Lung (tissue), 12 donors: ENCODE results near the gene COL6A1. TPM values are rescaled to one million over a fixed set of nuclear protein-coding genes. Genes with fewer than 3 reads are reported as not detected.

Experiments used
- ATAC-seq: fragments of 200-7000 bp; cut with Tn5 transposase; one replicate; pipeline ENCODE4 v1.9.1; 2020; ENCODE audit warnings: moderate number of reproducible peaks; ENCODE audit not compliant: insufficient read depth, low FRiP score
- DNase-seq, 3 donors: peaks; one replicate each; pipeline ENCODE4 v3.0.0-alpha.2; 2013 to 2017
- H3K27ac ChIP-seq, 2 donors: one replicate each; pipeline ENCODE4 v1.5.1; 2013; ENCODE audit warnings: mild to moderate bottlenecking in 2 of 2, moderate library complexity in 2 of 2, control low read depth in 1 of 2, inconsistent platforms in 1 of 2, low read depth in 1 of 2, low read length in 1 of 2
- H3K27me3 ChIP-seq, 3 donors: one replicate each; pipeline ENCODE4 v1.5.1; 2013; ENCODE audit warnings: low read length in 2 of 3; ENCODE audit not compliant: control insufficient read depth in 3 of 3, insufficient read depth in 3 of 3
- H3K36me3 ChIP-seq, 4 donors: one replicate each; pipeline ENCODE4 v1.5.1; 2013; ENCODE audit warnings: low read length in 4 of 4, mild to moderate bottlenecking in 1 of 4, moderate library complexity in 1 of 4; ENCODE audit not compliant: control insufficient read depth in 4 of 4, insufficient read depth in 4 of 4
- H3K4me1 ChIP-seq, 5 donors: one replicate each; pipeline ENCODE4 v1.5.1; 2013; ENCODE audit warnings: low read length in 5 of 5, mild to moderate bottlenecking in 2 of 5, moderate library complexity in 1 of 5; ENCODE audit not compliant: control insufficient read depth in 5 of 5, insufficient read depth in 5 of 5
- H3K4me3 ChIP-seq: one replicate; pipeline ENCODE4 v1.5.1; 2013; ENCODE audit warnings: mild to moderate bottlenecking, control low read depth, moderate library complexity
- H3K9ac ChIP-seq, 2 donors: one replicate each; pipeline ENCODE4 v1.5.1; 2013; ENCODE audit warnings: low read length in 2 of 2, control low read depth in 1 of 2; ENCODE audit not compliant: insufficient read depth in 1 of 2
- H3K9me3 ChIP-seq, 4 donors: one replicate each; pipeline ENCODE4 v1.5.1; 2013; ENCODE audit warnings: low read length in 3 of 4, mild to moderate bottlenecking in 1 of 4, moderate library complexity in 1 of 4; ENCODE audit not compliant: control insufficient read depth in 4 of 4, insufficient read depth in 3 of 4
- WGBS, 2 donors: extraction: QIAGEN DNeasy Blood & Tissue Kit; methylation state at CpG; one replicate each; pipeline ENCODE4 v1.1.7; 2013; 5-methylcytosine and 5-hydroxymethylcytosine counted together
- polyA plus RNA-seq, 2 donors: library from polyadenylated mRNA; stranded (reverse); fragments of 200-250 nt; gene quantifications; one replicate each; pipeline ENCODE4 v1.2.1, GENCODE V29; 2013
- total RNA-seq, 2 donors: library from RNA; depleted of rRNA in 1 of 2; stranded (reverse); fragments of >200 nt in 1 of 2; gene quantifications; one replicate each; pipeline ENCODE4 v1.2.1, GENCODE V29; 2014 to 2021
- TF ChIP-seq, protein P1 (sequence below): IDR thresholded peaks from 2 replicates; pipeline ENCODE4 v1.5.1; 2012; ENCODE audit warnings: mild to moderate bottlenecking; ENCODE audit errors: control extremely low read depth, extremely low read depth
- donor health status: control.
- donor health status: control.
- donor health status: Bipolar disorder and iron deficiency.
- donor health status: healthy.
- donor health status: DM: yes; HTN: yes; CAD: no.

The COL6A1 gene
- total and polyA plus RNA-seq, 4 donors: 107 to 399 (median 172) TPM

DNA sequence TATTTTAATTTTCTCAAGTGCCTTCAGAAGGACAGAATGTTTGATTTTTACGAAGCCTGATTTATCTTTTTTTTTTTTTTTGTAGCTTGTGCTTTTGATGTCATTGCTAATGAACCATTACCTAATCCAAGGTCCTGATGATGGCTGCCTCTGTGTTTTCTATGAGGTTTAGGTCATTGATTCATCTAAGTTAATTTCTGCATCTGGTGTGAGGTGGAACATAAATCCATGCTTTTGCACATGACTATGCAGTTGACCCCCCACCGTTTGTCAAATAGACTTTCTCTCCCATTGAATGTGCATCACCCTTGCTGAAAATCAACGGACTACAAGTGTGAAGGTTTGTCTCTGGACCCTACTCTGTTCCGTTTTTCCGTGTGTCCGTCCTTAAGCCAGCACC lies 50.5 kb downstream of the COL6A1 start:
- Histone ChIP-seq H3K4me3 (no peak overlapping the region), H3K27ac (no peak overlapping the region), H3K9me3 (peaks cover 0 to 4% (median 3%) of the 10 kb centered on the region in 4 donors), H3K27me3 (no peaks in the 10 kb centered on the region), H3K9ac (no peak overlapping the region), H3K4me1 (peaks cover 0 to 45% (median 27%) of the 10 kb centered on the region in 5 donors), H3K36me3 (no peaks in the 10 kb centered on the region)
- DNase-seq: no peak
- WGBS, 2 donors: 88 to 94% methylated on average over 6 of the region's 6 CpGs
- no peak for ATAC-seq
- TF ChIP-seq, protein P1, sequence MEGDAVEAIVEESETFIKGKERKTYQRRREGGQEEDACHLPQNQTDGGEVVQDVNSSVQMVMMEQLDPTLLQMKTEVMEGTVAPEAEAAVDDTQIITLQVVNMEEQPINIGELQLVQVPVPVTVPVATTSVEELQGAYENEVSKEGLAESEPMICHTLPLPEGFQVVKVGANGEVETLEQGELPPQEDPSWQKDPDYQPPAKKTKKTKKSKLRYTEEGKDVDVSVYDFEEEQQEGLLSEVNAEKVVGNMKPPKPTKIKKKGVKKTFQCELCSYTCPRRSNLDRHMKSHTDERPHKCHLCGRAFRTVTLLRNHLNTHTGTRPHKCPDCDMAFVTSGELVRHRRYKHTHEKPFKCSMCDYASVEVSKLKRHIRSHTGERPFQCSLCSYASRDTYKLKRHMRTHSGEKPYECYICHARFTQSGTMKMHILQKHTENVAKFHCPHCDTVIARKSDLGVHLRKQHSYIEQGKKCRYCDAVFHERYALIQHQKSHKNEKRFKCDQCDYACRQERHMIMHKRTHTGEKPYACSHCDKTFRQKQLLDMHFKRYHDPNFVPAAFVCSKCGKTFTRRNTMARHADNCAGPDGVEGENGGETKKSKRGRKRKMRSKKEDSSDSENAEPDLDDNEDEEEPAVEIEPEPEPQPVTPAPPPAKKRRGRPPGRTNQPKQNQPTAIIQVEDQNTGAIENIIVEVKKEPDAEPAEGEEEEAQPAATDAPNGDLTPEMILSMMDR: no peak

DNA sequence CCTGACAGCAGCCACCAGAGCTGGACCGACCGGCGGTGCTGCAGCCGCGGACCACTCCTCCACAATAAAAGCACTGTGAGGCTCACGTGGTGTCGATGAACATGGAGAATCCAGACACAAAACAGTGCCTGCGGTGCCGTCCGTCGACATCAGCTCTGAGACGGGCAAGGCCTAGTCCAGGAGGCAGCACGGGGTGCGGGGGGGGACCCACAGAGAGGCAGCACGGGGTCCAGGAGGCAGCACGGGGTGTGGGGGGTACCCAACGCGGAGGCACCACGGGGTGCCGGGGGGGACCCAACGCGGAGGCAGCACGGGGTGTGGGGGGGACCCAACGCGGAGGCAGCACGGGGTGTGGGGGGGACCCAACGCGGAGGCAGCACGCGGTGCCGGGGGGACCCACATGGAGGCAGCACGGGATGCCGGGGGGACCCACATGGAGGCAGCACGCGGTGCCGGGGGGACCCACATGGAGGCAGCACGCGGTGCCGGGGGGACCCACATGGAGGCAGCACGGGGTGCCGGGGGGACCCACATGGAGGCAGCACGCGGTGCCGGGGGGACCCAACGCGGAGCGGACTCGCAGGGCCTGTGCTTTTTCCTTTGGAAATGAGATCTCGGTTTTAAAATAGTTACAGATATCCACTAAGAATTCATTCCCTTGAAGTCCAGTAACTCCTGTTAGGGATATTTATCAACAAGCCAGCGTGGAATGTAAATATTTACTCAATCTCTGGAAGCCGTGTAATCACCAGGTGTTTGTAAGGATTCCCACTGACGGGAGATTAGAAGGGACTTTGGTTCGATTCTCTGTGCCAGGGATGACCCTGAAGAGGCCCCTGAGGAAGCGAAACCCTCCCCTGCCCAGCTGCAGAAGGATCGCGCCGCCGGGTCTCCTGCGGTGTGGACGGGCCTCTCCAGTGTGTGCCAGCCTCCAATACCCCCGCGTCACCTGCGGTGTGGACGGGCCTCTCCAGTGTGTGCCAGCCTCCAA lies 52.1 kb downstream of the COL6A1 start:
- 78 to 85% methylated on average over 59 to 64 of the region's 64 CpGs for WGBS, 2 donors
- ATAC-seq: no peak

DNA sequence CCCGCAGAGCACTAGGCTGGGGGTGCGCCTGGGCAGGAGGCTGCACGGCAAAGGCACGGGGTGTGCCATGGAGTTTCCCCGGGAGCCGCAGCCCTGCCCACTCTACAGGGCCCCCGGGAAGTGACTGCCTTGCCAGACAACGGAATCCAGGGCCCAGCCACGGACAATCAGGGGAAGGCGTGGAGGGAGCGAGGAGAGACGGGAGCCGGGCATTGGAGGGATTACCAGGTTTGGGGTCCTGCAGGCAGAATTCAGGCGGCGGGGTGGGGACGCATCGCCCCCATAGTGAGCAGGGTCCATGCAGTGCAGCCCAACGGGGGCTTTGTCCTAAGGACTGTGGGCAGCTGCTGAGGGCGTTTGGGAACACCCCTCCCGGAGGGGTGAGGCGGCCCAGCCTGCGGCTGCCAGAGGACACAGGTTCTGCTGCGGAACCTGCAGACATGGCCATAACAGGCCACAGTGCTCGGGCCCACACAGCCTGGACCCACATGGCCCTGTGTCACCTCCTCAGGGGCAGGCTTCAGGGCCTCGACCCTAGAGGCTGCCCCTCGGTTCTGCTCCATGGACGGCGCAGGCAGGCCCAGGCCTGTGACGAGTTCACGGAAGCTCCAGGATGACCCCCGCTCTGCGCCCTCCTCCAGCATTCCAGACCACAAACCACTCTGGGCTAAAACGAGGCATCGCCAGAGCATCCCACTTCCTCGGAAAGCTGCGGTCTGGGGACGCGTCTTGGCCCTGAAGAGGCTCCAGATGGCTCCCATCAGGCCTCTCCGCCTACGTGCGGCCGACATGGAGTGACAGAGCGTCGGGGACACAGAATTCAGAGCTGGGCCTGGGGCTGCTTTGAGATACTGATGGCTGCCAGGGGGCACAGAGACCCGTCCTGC lies 54.5 kb downstream of the COL6A1 start:
- Histone ChIP-seq H3K36me3 (no peaks in the 10 kb centered on the region), H3K4me3 (no peak overlapping the region), H3K4me1 (peaks cover 0 to 43% (median 12%) of the 10 kb centered on the region in 5 donors), H3K27me3 (no peaks in the 10 kb centered on the region), H3K9ac (peak overlapping the region in 1 of 2 donors; percentile 19), H3K9me3 (peaks cover 0 to 1% (median 0%) of the 10 kb centered on the region in 4 donors), H3K27ac (peak overlapping the region; percentile 0 to 55)
- DNase-seq (peak; percentile 95 to 97 (median 96)), ATAC-seq (peak; percentile 10)
- 80 to 93% methylated on average over 45 of the region's 45 CpGs for whole genome bisulfite sequencing, 2 donors
- TF ChIP-seq, protein P1: no peak

More for the DNA sequence above, 52.1 kb downstream of the COL6A1 start:
- no peak overlapping the region for H3K4me3 ChIP-seq
- TF ChIP-seq, protein P1: no peak
- H3K27ac ChIP-seq: no peak overlapping the region
- H3K4me1 ChIP-seq: peaks cover 0 to 42% (median 16%) of the 10 kb centered on the region in 5 donors
- H3K27me3 ChIP-seq: no peaks in the 10 kb centered on the region
- peak; percentile 26 to 67 (median 63) for DNase-seq
- H3K9ac ChIP-seq: no peak overlapping the region
- H3K36me3 ChIP-seq: no peaks in the 10 kb centered on the region
- peaks cover 0 to 4% (median 3%) of the 10 kb centered on the region in 4 donors for H3K9me3 ChIP-seq
